Activated T-helper 1 cell treated with anti-CD3 and anti-CD28 coated beads, Interleukin-12 subunit alpha, Interleukin-12 subunit beta, Interleukin-2, Interleukin-4 antibody, amounts not matched to agents 30 ng/mL and 10 ng/mL and 1 ng/mL, durations not matched to agents 14 hours and 24 hours and 36 hours (primary cell): Measurements from ENCODE around the gene CAPZB. TPM values are rescaled to one million over a fixed set of nuclear protein-coding genes. Genes with fewer than 3 reads are reported as not detected.

Source experiments
- DNase-seq: peaks from one replicate; pipeline ENCODE4 v3.0.0; 2021; ENCODE audit warnings: low spot score
- H3K27ac Mint-ChIP-seq: one replicate; pipeline ENCODE4 v1.8.0; 2021; ENCODE audit warnings: mild to moderate bottlenecking, mixed read lengths
- H3K27me3 Mint-ChIP-seq: one replicate; pipeline ENCODE4 v1.8.0; 2022; ENCODE audit warnings: mild to moderate bottlenecking, moderate library complexity, mixed read lengths; ENCODE audit not compliant: insufficient read depth
- H3K36me3 Mint-ChIP-seq: one replicate; pipeline ENCODE4 v1.8.0; 2021; ENCODE audit warnings: low read depth, mixed read lengths
- H3K4me1 Mint-ChIP-seq: one replicate; pipeline ENCODE4 v1.8.0; 2021; ENCODE audit warnings: low read depth, mixed read lengths
- H3K4me3 Mint-ChIP-seq: one replicate; pipeline ENCODE4 v1.8.0; 2021; ENCODE audit warnings: mild to moderate bottlenecking, moderate library complexity, mixed read lengths
- H3K9me3 Mint-ChIP-seq: one replicate; pipeline ENCODE4 v1.8.0; 2021; ENCODE audit warnings: mixed read lengths
- intact Hi-C: fragments of 100-400 bp; cut with micrococcal nuclease; formaldehyde crosslinking; loops from one replicate; pipeline ENCODE4 v1.15.1; 2024
- total RNA-seq: library from RNA; stranded (reverse); gene quantifications from 2 replicates; pipeline ENCODE4 v1.2.3, GENCODE V29; 2022

CAPZB gene
- total RNA-seq, 1 donor from 2014 or later = 323 TPM

DNA sequence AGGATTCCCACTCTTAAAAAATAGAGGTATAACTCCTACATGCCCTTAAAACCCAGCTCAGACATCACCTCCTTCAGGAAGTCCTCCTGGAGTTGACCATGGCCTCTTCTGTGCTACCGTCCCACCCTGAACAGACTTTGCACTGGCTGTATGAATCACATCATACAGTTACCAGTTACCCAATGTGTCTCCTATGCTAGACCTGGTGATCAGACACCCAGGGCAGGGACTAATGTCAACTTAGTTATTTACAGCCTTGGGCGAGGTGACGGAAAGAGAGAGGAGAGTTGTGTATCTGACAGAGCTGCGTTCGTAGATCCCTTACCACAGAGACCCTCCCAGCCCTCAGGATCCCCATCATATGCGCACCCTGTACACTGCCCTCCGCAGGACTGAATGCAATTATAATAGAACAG is 100.6 kb downstream of the CAPZB start:
- intact Hi-C loops = no loop called here
- Mint-ChIP-seq H3K27me3 (no peaks in the 10 kb centered on the region), H3K4me1 (peaks cover 22% of the 10 kb centered on the region), H3K9me3 (no peaks in the 10 kb centered on the region), H3K27ac (no peak overlapping the region), H3K36me3 (peaks cover 23% of the 10 kb centered on the region), H3K4me3 (no peak overlapping the region)
- no peak for DNase-seq

DNA sequence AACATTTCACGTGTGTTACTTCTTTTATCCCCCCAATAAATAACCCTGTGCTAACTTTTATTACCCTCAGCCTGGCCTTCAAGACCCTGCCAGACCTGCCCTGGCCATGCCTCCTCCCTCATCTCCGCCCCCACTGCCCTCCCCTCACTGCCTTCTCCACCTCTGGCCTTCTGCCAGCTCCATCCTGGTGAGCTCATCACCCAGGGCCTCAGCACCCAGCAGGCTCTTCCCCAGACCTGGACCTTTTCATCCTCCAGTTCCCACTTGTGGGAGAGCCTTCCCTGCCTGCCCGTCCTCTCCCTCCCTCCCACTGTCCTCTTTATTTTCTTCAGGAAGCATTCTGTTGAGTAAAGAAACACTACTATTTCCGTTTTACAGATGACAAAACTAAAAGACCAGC is 101.2 kb downstream of the CAPZB start:
- intact Hi-C loops = no loop called here
- no peak overlapping the region for H3K4me3 Mint-ChIP-seq
- no peaks in the 10 kb centered on the region for H3K9me3 Mint-ChIP-seq
- no peak overlapping the region for H3K27ac Mint-ChIP-seq
- peaks cover 28% of the 10 kb centered on the region for H3K36me3 Mint-ChIP-seq
- DNase-seq = no peak
- peaks cover 17% of the 10 kb centered on the region for H3K4me1 Mint-ChIP-seq
- H3K27me3 Mint-ChIP-seq = no peaks in the 10 kb centered on the region

DNA sequence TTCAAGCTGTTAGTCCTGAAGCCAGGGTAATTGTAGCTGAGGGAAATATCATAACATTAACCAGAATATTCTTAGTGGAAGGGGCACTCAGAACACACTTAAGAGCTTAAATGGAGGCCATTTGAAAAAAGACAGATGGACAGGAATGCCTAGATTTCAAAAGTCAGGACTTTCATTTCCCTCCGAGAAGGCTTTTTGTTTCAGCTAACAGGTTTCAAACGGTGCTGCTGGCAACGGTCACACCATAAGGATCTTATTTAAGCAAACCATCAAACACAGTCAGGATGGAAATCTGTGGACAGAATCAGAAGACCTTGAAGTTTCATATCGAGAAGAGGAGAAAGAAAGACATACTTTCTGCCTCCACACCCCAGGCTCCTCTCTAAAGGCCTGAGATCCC is 103.1 kb downstream of the CAPZB start:
- Mint-ChIP-seq H3K27me3 (no peaks in the 10 kb centered on the region), H3K36me3 (peaks cover 38% of the 10 kb centered on the region), H3K27ac (no peak overlapping the region), H3K9me3 (no peaks in the 10 kb centered on the region), H3K4me1 (peaks cover 8% of the 10 kb centered on the region), H3K4me3 (no peak overlapping the region)
- intact Hi-C loops = no loop called here
- no peak for DNase-seq

DNA sequence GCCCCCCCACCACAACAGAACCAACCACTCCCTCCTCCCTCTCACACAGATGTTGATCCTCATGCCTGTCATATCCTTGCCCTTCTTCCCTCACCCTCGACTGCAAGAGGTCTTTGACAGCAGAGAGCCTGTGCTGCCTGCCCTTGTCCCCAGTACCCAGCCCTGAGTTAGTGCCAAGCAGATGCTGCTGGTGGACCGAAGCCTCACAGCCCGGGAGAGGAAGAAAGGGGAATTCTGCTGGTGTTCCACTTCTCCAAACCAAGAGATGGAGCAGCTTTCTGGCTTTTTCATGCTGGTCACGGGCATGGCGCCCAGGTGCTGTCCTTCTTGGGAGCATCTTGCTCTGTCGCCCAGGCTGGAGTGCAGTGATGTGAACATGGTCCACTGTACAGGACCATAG is 104.1 kb downstream of the CAPZB start:
- Mint-ChIP-seq H3K27me3 (no peaks in the 10 kb centered on the region), H3K4me3 (no peak overlapping the region), H3K27ac (no peak overlapping the region), H3K9me3 (no peaks in the 10 kb centered on the region), H3K36me3 (peaks cover 46% of the 10 kb centered on the region), H3K4me1 (peaks cover 8% of the 10 kb centered on the region)
- no peak for DNase-seq
- intact Hi-C loops = no loop called here

DNA sequence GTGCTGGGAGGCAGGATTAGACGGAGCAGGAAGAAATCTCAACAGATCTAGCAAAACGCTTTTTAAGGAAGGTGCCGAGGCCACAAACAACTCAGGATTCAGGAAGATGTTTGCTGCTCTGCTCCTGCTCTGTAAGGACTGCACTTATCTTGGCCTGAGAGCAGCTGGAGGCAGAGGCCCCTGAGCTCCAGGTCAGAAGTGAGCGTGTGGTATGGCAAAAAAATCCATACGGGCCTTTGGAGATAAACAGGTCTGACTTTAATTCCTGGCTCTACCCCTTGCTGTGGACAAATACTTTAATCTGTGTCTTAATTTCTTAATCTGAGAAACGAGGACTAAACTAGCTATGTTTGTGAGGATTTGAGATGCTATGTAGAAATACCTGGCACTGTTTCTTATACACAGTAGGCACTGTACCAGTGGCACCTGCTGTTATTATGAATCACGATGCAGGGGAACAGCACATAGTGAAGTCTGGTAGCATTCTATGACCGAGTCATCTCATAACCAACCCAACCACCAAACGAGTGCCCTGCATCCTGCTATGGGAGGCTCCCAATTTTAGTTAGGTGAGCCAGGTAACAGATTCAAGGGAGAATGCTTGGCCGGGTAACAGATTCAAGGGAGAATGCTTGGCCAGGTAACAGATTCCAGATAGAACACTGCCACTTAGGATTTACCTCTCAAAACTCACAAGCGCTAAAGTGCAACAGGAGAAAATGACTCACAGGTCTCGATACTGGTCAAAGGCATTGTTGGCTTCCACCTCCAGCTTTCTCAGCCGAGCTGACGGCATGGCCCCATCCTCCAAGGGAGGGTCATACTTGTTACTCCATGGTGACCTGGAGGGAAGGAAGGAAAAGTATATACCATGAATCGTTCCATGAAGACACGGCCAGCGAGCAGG is 107.3 kb downstream of the CAPZB start:
- DNase-seq = no peak
- intact Hi-C loops = no loop called here
- Mint-ChIP-seq H3K27ac (peak overlapping the region; percentile 43), H3K4me3 (no peak overlapping the region), H3K4me1 (peaks cover 8% of the 10 kb centered on the region), H3K27me3 (no peaks in the 10 kb centered on the region), H3K9me3 (no peaks in the 10 kb centered on the region), H3K36me3 (peaks cover 42% of the 10 kb centered on the region)

DNA sequence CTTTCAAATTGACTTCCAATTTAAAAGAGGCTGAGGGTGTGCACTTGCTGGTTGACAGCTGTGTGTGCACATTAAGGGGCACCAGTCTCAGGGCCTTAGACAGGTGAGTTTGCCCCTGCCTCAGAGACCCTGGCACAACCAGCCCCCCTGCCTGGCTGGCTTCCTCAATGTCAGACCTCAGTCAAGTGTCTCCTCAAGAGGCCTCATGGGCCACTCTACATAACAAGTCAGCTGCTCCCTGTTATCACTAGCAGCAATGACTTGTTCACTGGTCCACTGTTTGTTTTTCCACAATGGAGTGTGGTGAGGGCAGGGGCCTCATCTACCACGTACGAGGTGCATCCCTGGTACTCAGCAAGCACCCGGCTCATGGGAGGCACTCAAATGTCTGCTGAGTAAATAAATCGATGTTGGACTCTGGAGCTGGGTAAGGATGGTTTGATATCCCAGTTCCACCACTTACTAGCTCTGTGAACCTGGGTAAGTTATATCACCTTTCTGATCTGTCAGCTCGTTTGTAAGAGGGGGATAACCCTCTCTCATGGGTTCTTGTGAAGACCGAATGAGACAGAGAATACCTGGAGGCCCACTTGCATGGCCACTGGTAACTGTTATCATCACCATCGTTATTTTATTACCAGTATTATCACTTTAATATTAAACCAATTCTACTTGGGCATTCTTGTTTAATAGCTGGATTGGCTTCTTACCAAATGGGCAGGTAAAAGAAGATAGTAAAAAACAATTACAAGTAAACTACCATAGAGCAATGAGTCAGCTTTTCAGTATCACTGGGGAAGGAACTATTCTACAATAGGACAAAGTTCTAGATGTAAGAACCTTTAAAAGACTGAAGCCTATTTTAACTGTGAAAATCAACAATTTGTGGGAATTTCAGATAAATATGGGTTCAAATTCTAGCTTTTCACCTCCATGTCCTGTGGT is 108.6 kb downstream of the CAPZB start:
- intact Hi-C loops = no loop called here
- H3K36me3 Mint-ChIP-seq = peaks cover 36% of the 10 kb centered on the region
- H3K9me3 Mint-ChIP-seq = no peaks in the 10 kb centered on the region
- H3K27me3 Mint-ChIP-seq = no peaks in the 10 kb centered on the region
- H3K27ac Mint-ChIP-seq = no peak overlapping the region
- H3K4me1 Mint-ChIP-seq = peaks cover 8% of the 10 kb centered on the region
- DNase-seq = no peak
- no peak overlapping the region for H3K4me3 Mint-ChIP-seq

DNA sequence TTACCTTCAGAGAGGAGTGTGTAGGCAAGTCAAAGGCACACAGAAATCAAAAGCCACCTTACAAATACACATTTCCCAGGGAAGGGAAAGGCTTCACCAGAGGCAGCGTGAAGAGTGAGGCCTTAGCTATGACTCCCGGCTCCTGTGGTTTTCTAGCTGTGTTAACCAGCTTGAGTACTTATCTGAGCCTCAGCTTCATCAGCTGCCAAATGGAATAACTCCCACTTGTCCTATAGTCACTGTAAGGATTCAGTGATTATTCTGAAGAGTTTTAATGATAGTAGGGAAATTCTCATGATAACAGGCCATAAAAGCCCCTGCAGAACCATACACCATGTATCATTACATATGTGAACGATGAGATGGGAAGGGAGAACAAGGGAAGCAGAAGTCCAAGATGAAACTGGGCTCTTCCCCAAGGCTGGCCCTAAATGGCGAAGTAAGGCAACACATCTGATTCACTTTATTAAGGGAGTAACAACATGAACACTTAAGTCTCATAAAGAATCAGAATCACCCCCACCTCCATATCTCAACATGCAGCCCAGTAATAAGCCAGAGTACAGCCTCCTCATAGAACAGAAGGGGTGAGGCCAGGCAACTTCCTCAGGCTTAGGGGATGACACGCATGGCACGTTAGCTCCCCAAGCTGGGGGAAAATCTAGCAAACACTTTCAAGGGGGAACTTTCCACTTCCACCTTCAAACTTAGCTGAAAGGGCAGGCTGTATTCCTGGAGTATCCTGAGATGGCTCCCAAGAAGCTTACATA is 109.5 kb downstream of the CAPZB start:
- intact Hi-C loops = no loop called here
- no peaks in the 10 kb centered on the region for H3K27me3 Mint-ChIP-seq
- H3K4me1 Mint-ChIP-seq = peaks cover 8% of the 10 kb centered on the region
- peak overlapping the region; percentile 58 for H3K27ac Mint-ChIP-seq
- H3K9me3 Mint-ChIP-seq = no peaks in the 10 kb centered on the region
- peaks cover 33% of the 10 kb centered on the region for H3K36me3 Mint-ChIP-seq
- H3K4me3 Mint-ChIP-seq = no peak overlapping the region
- DNase-seq = no peak

DNA sequence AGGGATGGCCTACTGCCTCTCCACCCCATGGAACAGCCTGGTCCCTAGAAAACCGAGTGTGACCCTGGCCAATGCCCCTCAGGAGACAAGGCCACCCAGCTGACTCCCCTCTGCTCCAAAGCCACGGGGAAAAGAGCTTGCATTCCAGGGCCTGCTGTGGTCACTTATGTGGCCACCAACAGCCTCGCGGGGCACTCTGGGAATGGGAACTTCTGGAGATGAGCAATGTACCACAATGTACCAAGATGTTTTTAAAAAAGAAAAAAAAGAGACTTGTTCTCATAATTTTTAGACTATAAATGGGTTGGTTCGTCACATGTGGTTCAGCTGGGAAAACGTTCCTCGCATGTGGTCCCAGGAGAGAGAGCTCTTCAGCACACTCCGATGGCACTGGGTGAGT is 110.4 kb downstream of the CAPZB start:
- peaks cover 8% of the 10 kb centered on the region for H3K4me1 Mint-ChIP-seq
- intact Hi-C loops = no loop called here
- peaks cover 33% of the 10 kb centered on the region for H3K36me3 Mint-ChIP-seq
- no peak for DNase-seq
- no peak overlapping the region for H3K4me3 Mint-ChIP-seq
- no peaks in the 10 kb centered on the region for H3K9me3 Mint-ChIP-seq
- no peaks in the 10 kb centered on the region for H3K27me3 Mint-ChIP-seq
- no peak overlapping the region for H3K27ac Mint-ChIP-seq

DNA sequence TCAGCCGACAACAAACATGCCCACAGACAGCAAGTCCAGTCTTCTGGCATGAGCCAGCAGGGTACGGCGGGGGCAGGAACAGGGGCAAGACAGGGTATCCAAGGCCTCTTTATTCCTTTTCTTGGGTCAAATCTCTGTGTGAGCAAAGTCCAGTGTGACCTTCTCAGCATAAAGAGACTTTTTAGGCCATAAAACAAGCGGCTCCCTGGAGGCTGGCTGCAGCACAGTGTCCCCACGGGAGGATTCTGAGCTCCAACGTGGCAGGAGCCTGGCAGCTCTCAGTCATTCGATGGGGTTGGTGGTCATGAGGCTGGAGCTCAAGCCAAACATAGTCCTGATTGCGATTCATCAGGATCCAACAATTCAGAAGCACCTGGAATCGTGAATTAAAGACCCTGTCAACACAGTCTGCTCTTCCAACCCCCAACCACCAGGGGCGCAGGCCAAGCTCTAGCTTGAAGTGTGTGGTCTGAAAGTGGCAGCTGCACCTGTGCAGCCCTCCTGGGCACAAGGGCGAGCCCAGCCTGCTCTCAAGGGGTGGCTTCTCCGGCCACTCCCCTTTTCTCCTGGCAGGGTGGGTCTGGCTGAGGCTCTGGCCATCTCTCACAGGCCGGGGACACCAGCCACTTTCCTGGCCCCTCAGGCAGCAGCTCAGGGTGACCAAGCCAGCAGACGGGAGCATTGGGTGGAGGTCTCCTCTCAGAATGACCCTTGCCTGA is 111.1 kb downstream of the CAPZB start:
- H3K9me3 Mint-ChIP-seq = no peaks in the 10 kb centered on the region
- intact Hi-C loops = no loop called here
- H3K27me3 Mint-ChIP-seq = no peaks in the 10 kb centered on the region
- DNase-seq = no peak
- H3K4me1 Mint-ChIP-seq = peaks cover 8% of the 10 kb centered on the region
- H3K36me3 Mint-ChIP-seq = peaks cover 27% of the 10 kb centered on the region
- no peak overlapping the region for H3K4me3 Mint-ChIP-seq
- no peak overlapping the region for H3K27ac Mint-ChIP-seq

DNA sequence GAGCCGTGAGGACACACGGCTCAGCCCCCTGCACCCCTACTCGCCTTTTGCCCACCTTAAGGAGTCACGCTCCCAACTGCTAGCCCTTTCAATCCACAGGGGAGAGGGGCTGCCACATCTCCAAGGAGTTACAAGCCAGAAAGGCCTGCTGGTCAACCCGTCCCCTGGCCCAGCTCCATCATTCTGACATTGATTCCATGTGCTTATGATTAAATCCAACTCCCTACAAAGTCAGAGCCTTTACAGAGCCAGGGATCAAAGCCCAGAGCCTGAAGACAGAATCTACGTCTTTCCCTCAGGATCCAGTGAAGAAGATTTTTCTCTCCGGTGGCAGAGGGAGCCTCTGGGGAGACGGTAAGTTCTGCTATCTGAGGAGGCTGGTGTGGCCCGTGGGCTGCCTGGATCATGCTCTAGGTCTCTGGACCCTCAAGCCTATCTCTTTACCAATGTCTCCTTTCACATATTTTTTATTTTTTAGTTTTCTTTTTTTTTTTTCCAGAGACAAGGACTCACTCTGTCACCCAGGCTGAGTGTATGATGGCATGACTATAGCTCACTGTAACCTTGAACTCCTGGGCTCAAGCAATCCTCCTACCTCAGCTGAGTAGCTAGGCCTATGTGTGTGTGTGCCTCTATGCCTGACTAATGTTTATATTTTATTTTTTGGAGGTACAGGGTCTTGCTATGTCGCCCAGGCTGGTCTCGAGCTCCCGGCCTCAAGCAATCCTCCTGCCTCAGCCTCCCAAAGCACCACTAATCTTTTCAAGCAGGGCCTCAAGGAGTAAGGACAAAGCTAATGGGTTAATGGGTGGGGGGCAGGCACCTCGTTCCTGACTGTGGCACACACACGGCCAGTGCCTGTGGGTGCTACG is 111.9 kb downstream of the CAPZB start:
- intact Hi-C loops = no loop called here
- Mint-ChIP-seq H3K27ac (no peak overlapping the region), H3K4me1 (peaks cover 8% of the 10 kb centered on the region), H3K9me3 (no peaks in the 10 kb centered on the region), H3K27me3 (no peaks in the 10 kb centered on the region), H3K4me3 (no peak overlapping the region), H3K36me3 (peaks cover 25% of the 10 kb centered on the region)
- DNase-seq = no peak

DNA sequence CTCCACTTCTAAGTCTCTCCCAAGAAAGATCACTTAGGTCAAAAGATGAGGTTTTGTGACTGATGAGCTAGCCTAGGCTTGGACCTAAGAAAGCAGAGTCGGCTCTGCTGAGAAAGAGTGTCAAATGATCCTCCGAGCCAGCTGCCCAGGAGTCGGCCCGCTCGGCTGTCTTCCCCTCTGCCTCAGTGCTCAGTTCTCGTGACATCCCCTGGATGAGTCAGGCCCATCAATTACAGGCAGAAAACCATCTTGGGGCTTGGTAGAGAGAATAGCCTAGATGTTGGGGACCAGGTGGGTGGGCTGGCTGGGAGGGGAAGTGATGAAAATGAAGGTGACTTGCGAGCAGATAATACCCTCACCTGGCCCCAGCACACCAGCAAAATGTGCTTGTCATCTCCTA is 112.7 kb downstream of the CAPZB start:
- H3K4me1 Mint-ChIP-seq = peaks cover under 1% of the 10 kb centered on the region
- no peak for DNase-seq
- H3K36me3 Mint-ChIP-seq = peaks cover 17% of the 10 kb centered on the region
- H3K27me3 Mint-ChIP-seq = no peaks in the 10 kb centered on the region
- no peak overlapping the region for H3K27ac Mint-ChIP-seq
- H3K9me3 Mint-ChIP-seq = no peaks in the 10 kb centered on the region
- H3K4me3 Mint-ChIP-seq = no peak overlapping the region
- intact Hi-C loops = no loop called here
